Panc1 (cell line): Measurements from ENCODE around the gene FBN1. TPM values are rescaled to one million over a fixed set of nuclear protein-coding genes. Genes with fewer than 3 reads are reported as not detected.

Experiments used
- ATAC-seq: fragments of 200-7000 bp; cut with Tn5 transposase; 2 replicates; pipeline ENCODE4 v1.9.1; 2020; ENCODE audit warnings: mild to moderate bottlenecking, moderate library complexity
- BruUV-seq: library from RNA; stranded (reverse); fragments of 400-500 nt; replicated peaks from 2 replicates; lab custom pipeline; 2021; lab: Mats Ljungman, UMichigan
- CTCF ChIA-PET: fragments of 300-600 bp; sonication (Branson Sonifier 250); formaldehyde crosslinking; loops from one replicate; lab custom pipeline; 2022; ENCODE audit warnings: antibody characterized with exemption; lab: Charles Lee
- POLR2A ChIA-PET: fragments of 300-600 bp; sonication (Branson Sonifier 250); formaldehyde crosslinking; loops from one replicate; lab custom pipeline; 2022; ENCODE audit warnings: antibody characterized with exemption; lab: Charles Lee
- DNase-seq: peaks from one replicate; pipeline ENCODE4 v3.0.0-alpha.2; 2010; ENCODE audit warnings: low read depth, low spot score
- H3K27ac ChIP-seq: 2 replicates; pipeline ENCODE4 v1.5.1; 2011; ENCODE audit warnings: mild to moderate bottlenecking, low read length, inconsistent platforms
- H3K27me3 ChIP-seq: fragments of 200-500 bp; sonication (Bioruptor generic); 2 replicates; pipeline ENCODE4 v1.6.0; 2014; ENCODE audit warnings: low read length, inconsistent platforms; ENCODE audit not compliant: control insufficient read depth, insufficient read depth
- H3K36me3 ChIP-seq: fragments of 200-500 bp; sonication (Bioruptor generic); 2 replicates; pipeline ENCODE4 v1.5.1; 2014; ENCODE audit warnings: inconsistent platforms, mild to moderate bottlenecking, low read length, moderate library complexity; ENCODE audit not compliant: control insufficient read depth, insufficient read depth
- H3K4me1 ChIP-seq: 2 replicates; pipeline ENCODE4 v1.5.1; 2011; ENCODE audit warnings: inconsistent platforms, mild to moderate bottlenecking, low read length, moderate library complexity; ENCODE audit not compliant: control insufficient read depth, insufficient read depth
- H3K4me3 ChIP-seq, 2 experiments: 2 replicates each; pipeline ENCODE4 v1.5.1; 2011 to 2012; ENCODE audit warnings: low read depth in 2 of 2, low read length in 2 of 2, mild to moderate bottlenecking in 2 of 2, inconsistent platforms in 1 of 2, moderate library complexity in 1 of 2
- H3K9me3 ChIP-seq: fragments of 200-500 bp; sonication (Bioruptor generic); 2 replicates; pipeline ENCODE4 v1.5.1; 2014; ENCODE audit warnings: low read depth, mild to moderate bottlenecking, inconsistent platforms, low read length, moderate library complexity; ENCODE audit not compliant: control insufficient read depth, insufficient read depth
- CTCF ChIP-seq: fragments of 450-650 bp; IDR thresholded peaks from 2 replicates; pipeline ENCODE4 v1.5.1; 2017; ENCODE audit warnings: mild to moderate bottlenecking
- POLR2AphosphoS5 ChIP-seq: IDR thresholded peaks from 2 replicates; pipeline ENCODE4 v1.6.1; 2012; ENCODE audit warnings: mild to moderate bottlenecking, low read depth, low read length, moderate library complexity
- REST ChIP-seq, 2 experiments: IDR thresholded peaks; 2 replicates each; pipeline ENCODE4 v1.6.1; 2011 to 2012; ENCODE audit warnings: low read depth in 2 of 2, control low read depth in 1 of 2, low read length in 1 of 2, mild to moderate bottlenecking in 1 of 2, moderate library complexity in 1 of 2; ENCODE audit not compliant: insufficient read depth in 1 of 2
- SIN3A ChIP-seq: IDR thresholded peaks from 2 replicates; pipeline ENCODE4 v1.6.1; 2012; ENCODE audit warnings: low read depth, mild to moderate bottlenecking, low read length, moderate library complexity, borderline replicate concordance; ENCODE audit not compliant: insufficient read depth
- TCF7L2 ChIP-seq: IDR thresholded peaks from 2 replicates; pipeline ENCODE4 v1.6.1; 2011; ENCODE audit warnings: mild to moderate bottlenecking, low read depth, low read length, inconsistent platforms
- in situ Hi-C: cut with HindIII; loops from 2 replicates; pipeline ENCODE4 v1.10.0; 2016; ENCODE audit warnings: low sequenced_read_pairs, low pct_unique_long_range_greater_than_20kb
- intact Hi-C: fragments of 100-400 bp; cut with micrococcal nuclease; formaldehyde crosslinking; loops from one replicate; pipeline ENCODE4 v1.10.0; 2022; ENCODE audit not compliant: unreplicated experiment
- total RNA-seq: library from RNA; stranded (reverse); gene quantifications from one replicate; pipeline ENCODE4 v1.2.1, GENCODE V29; 2021; ENCODE audit not compliant: unreplicated experiment

FBN1 gene
- total RNA-seq, 1 experiment from 2014 or later = 0.46 TPM

- no TSS peak for BruUV-seq
- CTCF ChIA-PET = interaction anchor here (0.6 kb wide), 1 partner anchor 29 kb away, joined by 3 read pairs; no protein-coding TSS in a partner anchor
- intact Hi-C loops = loop anchor here (10.0 kb wide), 1 partner anchor 290 kb away; no protein-coding TSS in a partner anchor
- Histone ChIP-seq H3K9me3 (no peaks in the 10 kb centered on the region), H3K4me1 (no peaks in the 10 kb centered on the region; the same call in 1 of the 2 replicates), H3K27ac (no peak overlapping the region), H3K27me3 (peaks cover 12% of the 10 kb centered on the region), H3K4me3 (peak overlapping the region; percentile 42 to 56), H3K36me3 (no peaks in the 10 kb centered on the region)
- TF ChIP-seq POLR2AphosphoS5 (no peak), REST (IDR thresholded peaks at IDR 0.05; ENCODE audit: insufficient read depth in 1 of 2, low read depth in 2 of 2, low read length in 1 of 2) (no peak), CTCF (no peak), SIN3A (no peak), TCF7L2 (no peak)
- POLR2A ChIA-PET = no interaction called here
- ATAC-seq = peak; percentile 66
- no peak for DNase-seq
- in situ Hi-C loops = no loop called here
These were observed 517 bp downstream of the FBN1 start for GRCh38 chr15:48644827-48645557.

GRCh38 chr15:48644467-48644826 lies 1.1 kb downstream of the FBN1 start:
- no peak overlapping the region for H3K27ac ChIP-seq
- POLR2A ChIA-PET = no interaction called here
- CTCF ChIA-PET = interaction anchor here (0.6 kb wide), 1 partner anchor 28 kb away, joined by 3 read pairs; no protein-coding TSS in a partner anchor
- no peaks in the 10 kb centered on the region; the same call in 1 of the 2 replicates for H3K4me1 ChIP-seq
- DNase-seq (no peak), ATAC-seq (peak; percentile 51)
- H3K4me3 ChIP-seq = peak overlapping the region; percentile 42 to 56; a peak in 3 of 4 replicates
- no peaks in the 10 kb centered on the region for H3K36me3 ChIP-seq
- TF ChIP-seq CTCF (no peak), REST (IDR thresholded peaks at IDR 0.05; ENCODE audit: insufficient read depth in 1 of 2, low read depth in 2 of 2, low read length in 1 of 2) (no peak), TCF7L2 (no peak), SIN3A (no peak), POLR2AphosphoS5 (no peak)
- in situ Hi-C loops (no loop called here), intact Hi-C loops (loop anchor here (10.0 kb wide), 1 partner anchor 290 kb away; no protein-coding TSS in a partner anchor)
- BruUV-seq = no TSS peak
- no peaks in the 10 kb centered on the region for H3K9me3 ChIP-seq
- peaks cover 12% of the 10 kb centered on the region for H3K27me3 ChIP-seq
